ENCODE data around the gene OR6B3. TPM values are rescaled to one million over a fixed set of nuclear protein-coding genes. Genes with fewer than 3 reads are reported as not detected.

The OR6B3 gene
- total RNA-seq, 1 donor from 2014 or later, result not detected

DNA sequence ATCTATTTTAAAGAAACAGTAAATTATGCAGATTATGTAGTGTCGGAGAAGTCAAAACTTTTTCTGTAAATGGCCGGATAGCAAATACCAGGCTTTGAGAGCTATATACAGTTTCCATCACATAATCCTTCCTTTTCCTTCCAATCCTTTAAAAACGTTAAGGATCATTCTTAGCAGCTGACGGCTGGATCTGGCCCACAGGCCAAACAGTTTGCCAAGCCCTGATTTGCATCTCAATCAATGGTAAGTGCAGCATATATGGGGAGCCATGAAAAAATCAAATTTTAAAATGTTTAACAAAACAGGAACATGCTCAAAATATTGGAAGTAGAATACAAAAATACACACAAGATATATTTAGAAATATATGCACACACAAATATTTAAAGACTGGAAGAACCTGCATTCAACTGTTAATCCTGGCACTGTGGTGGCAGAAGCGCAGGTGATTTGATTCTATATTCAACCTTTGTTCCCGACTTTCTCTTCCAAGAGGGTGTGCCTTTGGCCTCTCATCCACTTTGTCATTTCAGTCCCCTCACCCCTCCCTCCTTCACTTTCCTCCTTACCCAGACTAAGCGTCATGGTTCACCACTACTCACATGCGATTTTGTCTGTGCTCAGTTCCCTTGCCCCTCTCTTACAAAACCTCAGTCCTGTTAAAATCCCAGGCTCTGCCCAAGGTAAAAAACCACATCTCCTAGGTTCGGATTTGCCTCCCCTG is 55.5 kb downstream of the OR6B3 start:
- H3K4me3 ChIP-seq (ENCODE audit: low read depth, low read length), result no peak overlapping the region
- TF ChIP-seq, protein P1, sequence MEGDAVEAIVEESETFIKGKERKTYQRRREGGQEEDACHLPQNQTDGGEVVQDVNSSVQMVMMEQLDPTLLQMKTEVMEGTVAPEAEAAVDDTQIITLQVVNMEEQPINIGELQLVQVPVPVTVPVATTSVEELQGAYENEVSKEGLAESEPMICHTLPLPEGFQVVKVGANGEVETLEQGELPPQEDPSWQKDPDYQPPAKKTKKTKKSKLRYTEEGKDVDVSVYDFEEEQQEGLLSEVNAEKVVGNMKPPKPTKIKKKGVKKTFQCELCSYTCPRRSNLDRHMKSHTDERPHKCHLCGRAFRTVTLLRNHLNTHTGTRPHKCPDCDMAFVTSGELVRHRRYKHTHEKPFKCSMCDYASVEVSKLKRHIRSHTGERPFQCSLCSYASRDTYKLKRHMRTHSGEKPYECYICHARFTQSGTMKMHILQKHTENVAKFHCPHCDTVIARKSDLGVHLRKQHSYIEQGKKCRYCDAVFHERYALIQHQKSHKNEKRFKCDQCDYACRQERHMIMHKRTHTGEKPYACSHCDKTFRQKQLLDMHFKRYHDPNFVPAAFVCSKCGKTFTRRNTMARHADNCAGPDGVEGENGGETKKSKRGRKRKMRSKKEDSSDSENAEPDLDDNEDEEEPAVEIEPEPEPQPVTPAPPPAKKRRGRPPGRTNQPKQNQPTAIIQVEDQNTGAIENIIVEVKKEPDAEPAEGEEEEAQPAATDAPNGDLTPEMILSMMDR (IDR thresholded peaks at IDR 0.05; ENCODE audit: insufficient read depth, low read length, poor library complexity, severe bottlenecking), result no peak
- no peaks in the 10 kb centered on the region for H3K27me3 ChIP-seq (ENCODE audit: control insufficient read depth, insufficient read depth, low read length)
- no peak for DNase-seq (ENCODE audit: low read depth)
- H3K36me3 ChIP-seq (ENCODE audit: control insufficient read depth, insufficient read depth, low read length), result peaks cover 1% of the 10 kb centered on the region

Other genes starting within 250 kb of the OR6B3 start
- 123 and 172 TPM in 2 replicates for gene NDUFA10, start 28.2 kb downstream of the OR6B3 start, total RNA-seq
- not detected in 2 replicates for gene OR6B2, start 23.1 kb downstream of the OR6B3 start, total RNA-seq
- 164 and 186 TPM in 2 replicates for gene COPS9, start 82.8 kb upstream of the OR6B3 start, total RNA-seq
- not detected in 2 replicates for gene OTOS, start 87.1 kb upstream of the OR6B3 start, total RNA-seq

Data from kidney epithelial cell (primary cell).